Measurements from ENCODE around the gene TMEM9. TPM values are rescaled to one million over a fixed set of nuclear protein-coding genes. Genes with fewer than 3 reads are reported as not detected.

The TMEM9 gene
- total and polyA plus RNA-seq, 2 donors (not counting 3 experiments of a cell fraction or from before 2014, with no cell fraction given), result 39.3 to 96.1 TPM

- no peaks in the 10 kb centered on the region for H3K9me3 ChIP-seq (replicated peaks; ENCODE audit: control insufficient read depth, insufficient read depth, low read length)
- intact Hi-C loops (cut with micrococcal nuclease) (no loop called here), dilution Hi-C loops (cut with MboI; ENCODE audit: extremely low pct_ligation_motif_present, low sequenced_read_pairs) (no loop called here)
- H3K79me2 ChIP-seq (ENCODE audit: control insufficient read depth, insufficient read depth, low read length), result no peaks in the 10 kb centered on the region
- no peaks in the 10 kb centered on the region for H3K4me1 ChIP-seq (ENCODE audit: control insufficient read depth, extremely low read depth, insufficient read depth, low read length)
- peaks cover 0 to 9% of the 10 kb centered on the region in 2 experiments for H3K27me3 ChIP-seq (ENCODE audit: control insufficient read depth in 2 of 2, insufficient read depth in 2 of 2, low read length in 2 of 2)
- H4K20me1 ChIP-seq (replicated peaks; ENCODE audit: control insufficient read depth, extremely low read depth, insufficient read depth, low read length), result no peaks in the 10 kb centered on the region
- TF ChIP-seq EZH2 (IDR thresholded peaks at IDR 0.05; ENCODE audit: borderline replicate concordance, low read depth, low read length, severe bottlenecking) (no peak), JUN (IDR thresholded peaks at IDR 0.05; ENCODE audit: borderline replicate concordance, insufficient read depth, insufficient read length, low read depth) (no peak), CTCF (IDR thresholded peaks at IDR 0.05; ENCODE audit: extremely low read depth in 1 of 2, insufficient read depth in 1 of 2, low read depth in 1 of 2, low read length in 2 of 2) (no peak), GATA2 (IDR thresholded peaks at IDR 0.05; ENCODE audit: insufficient read depth, insufficient read length, low read depth, low read length) (no peak), MYC (IDR thresholded peaks at IDR 0.05; ENCODE audit: low read depth, low read length) (no peak), POLR2AphosphoS5 (IDR thresholded peaks at IDR 0.05; ENCODE audit: insufficient read depth, low read depth, low read length) (no peak), MAX (IDR thresholded peaks at IDR 0.05; ENCODE audit: insufficient read depth, insufficient read length) (no peak), POLR2A (IDR thresholded peaks at IDR 0.05; ENCODE audit: low read depth, low read length) (no peak), FOS (IDR thresholded peaks at IDR 0.05; ENCODE audit: borderline replicate concordance, insufficient read depth, low read length) (no peak)
- DNase-seq (ENCODE audit: low read depth, low spot score) (no peak), FAIRE-seq (no peak)
- H3K36me3 ChIP-seq (ENCODE audit: control insufficient read depth in 2 of 2, extremely low read depth in 1 of 2, insufficient read depth in 2 of 2, low read length in 2 of 2), result no peaks in the 10 kb centered on the region
- no peaks in the 10 kb centered on the region for H3K9me1 ChIP-seq (replicated peaks; ENCODE audit: control insufficient read depth, extremely low read depth, insufficient read depth, low read length)
- no peak overlapping the region for H3K9ac ChIP-seq (replicated peaks; ENCODE audit: extremely low read depth, insufficient read depth, low read length)
- H3K4me2 ChIP-seq (ENCODE audit: insufficient read depth, low read length), result no peak overlapping the region
- H3K27ac ChIP-seq (ENCODE audit: insufficient read depth, low read depth, low read length), result no peak overlapping the region
- H3K4me3 ChIP-seq (replicated peaks in 1 of 3; ENCODE audit: insufficient read depth in 1 of 3, low read depth in 1 of 3, low read length in 3 of 3), result no peak overlapping the region
- no TSS peak for BruUV-seq (replicated peaks)
- POLR2A ChIA-PET, result no interaction called here
- CTCF ChIA-PET, result interaction anchor here (0.6 to 1.3 kb wide), 2 partner anchors 16 to 132 kb away, joined by 3 to 5 read pairs; no protein-coding TSS in a partner anchor
- no peak overlapping the region for H2AFZ ChIP-seq (ENCODE audit: low read depth, low read length)
Measured at GRCh38 chr1:201103666-201104065, 50.6 kb downstream of the TMEM9 start.
